Stimulated activated CD4-positive, alpha-beta T cell treated with anti-CD3 and anti-CD28 coated beads, Interleukin-1b, Interleukin-23, amount 100 ng/mL, for 24 hours (primary cell): ENCODE measurements around the gene MED12L.
"Not testable (repeated sequence)": the region's sequence is repeated elsewhere in the genome, so short reads cannot be mapped to it uniquely, and the experiment has no call there.

Experiments
- DNase-seq, 4 experiments: peaks; one replicate each; pipeline ENCODE4 v3.0.0-alpha.2; 2020; ENCODE audit warnings: low read depth in 4 of 4, low spot score in 1 of 4

MED12L gene

GRCh38 chr3:151085227-151085888 is at the start of gene MED12L:
TSS of gene MED12L (plus strand) at chr3:151085664. CDS start at chr3:151086927, 1,263 bp downstream.
- peak in 3 of 4 experiments; percentile 10 to 64 (median 27) for DNase-seq

- DNase-seq, result no peak
Measured at GRCh38 chr3:151037746-151038477, 47.6 kb upstream of the MED12L start.

DNA sequence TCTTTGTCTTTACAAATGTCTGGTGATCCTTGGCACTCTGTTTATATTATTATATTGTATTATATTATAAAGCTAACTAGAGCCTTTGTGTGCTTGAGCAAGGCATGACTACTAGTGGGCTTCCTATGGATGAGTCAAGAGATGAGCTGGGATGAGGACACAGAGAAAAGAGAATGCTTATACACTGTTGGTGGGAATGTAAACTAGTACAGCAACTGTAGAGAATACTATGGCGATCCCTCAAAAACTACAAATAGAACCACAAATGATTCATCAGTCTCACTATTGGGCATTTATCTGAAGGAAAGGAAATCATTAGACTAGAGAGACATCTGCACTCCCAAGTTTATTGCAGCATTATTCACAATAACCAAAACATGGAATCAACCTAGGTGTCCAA is 40.8 kb upstream of the MED12L start:
- DNase-seq, result no peak

- DNase-seq, result no peak
Measured at GRCh38 chr3:151047636-151048035, 37.8 kb upstream of the MED12L start.

- no peak for DNase-seq
Measured at GRCh38 chr3:151051533-151051932, 33.9 kb upstream of the MED12L start.

- DNase-seq, result no peak
Measured at GRCh38 chr3:151052346-151052745, 33.1 kb upstream of the MED12L start.

DNA sequence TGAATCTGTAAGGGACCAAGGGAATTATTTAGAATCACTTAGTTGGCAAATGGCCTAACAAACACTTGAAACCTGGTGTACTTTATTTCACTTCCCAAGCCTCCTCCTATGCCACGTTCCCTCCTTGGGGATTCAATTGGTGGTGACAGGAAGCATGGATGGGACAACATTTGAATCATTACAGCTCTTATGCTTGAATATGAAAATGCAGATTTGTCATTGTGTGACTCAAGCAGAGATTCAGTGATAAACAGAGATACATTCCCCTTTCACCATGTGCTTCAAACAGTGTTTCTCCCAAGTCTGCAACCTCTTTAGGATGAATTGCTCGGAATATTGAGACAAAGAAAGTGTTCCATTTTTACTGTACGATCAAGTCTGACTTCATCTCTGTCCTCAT is 32.7 kb upstream of the MED12L start:
- DNase-seq, result no peak

- DNase-seq, result no peak
Measured at GRCh38 chr3:151058740-151059139, 26.7 kb upstream of the MED12L start.

DNA sequence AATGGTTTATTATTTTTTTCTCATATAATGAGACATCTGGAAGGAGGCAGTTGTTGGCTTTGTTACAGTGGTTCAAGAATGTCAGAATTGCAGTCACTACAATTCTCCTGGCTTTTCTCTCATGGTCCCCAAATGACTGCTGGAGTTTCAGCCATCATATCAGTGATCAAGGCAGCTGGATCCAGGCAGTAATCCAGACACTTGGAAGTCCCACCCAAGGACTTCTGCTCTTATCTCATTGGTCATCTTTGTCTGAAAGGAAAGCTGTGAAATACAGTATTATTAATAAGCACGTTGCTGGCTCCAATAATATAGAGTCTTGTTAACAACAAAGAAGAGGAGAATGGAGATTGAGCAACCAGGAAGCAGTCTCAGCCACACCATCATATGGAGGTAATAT is 22.9 kb upstream of the MED12L start:
- DNase-seq, result no peak

- no peak for DNase-seq
Measured at GRCh38 chr3:151067158-151067557, 18.3 kb upstream of the MED12L start.

GRCh38 chr3:151072842-151073241 is 12.6 kb upstream of the MED12L start:
- DNase-seq, result not testable (repeated sequence)

DNA sequence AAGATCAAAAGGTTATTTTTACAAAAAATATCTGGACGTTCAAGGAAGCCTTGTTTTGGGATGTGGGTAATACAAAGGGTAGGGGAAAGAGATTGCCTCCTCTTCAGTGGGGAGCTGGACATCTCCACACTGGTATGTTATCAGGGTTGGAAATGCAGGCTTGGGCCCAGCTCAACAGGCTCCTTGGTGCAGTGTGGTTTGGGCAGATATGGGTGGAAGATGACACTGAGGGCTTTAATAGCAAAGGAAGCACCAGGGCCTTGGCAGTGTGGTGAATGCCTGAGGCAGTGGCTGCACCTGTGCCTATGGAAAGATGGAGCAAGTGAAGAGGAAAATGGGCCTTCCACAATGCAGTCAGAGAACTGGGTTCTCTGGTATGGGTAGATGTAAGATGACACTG is 11.2 kb upstream of the MED12L start:
- DNase-seq, result no peak

GRCh38 chr3:151075869-151076562 is 9.4 kb upstream of the MED12L start:
- no peak for DNase-seq

DNA sequence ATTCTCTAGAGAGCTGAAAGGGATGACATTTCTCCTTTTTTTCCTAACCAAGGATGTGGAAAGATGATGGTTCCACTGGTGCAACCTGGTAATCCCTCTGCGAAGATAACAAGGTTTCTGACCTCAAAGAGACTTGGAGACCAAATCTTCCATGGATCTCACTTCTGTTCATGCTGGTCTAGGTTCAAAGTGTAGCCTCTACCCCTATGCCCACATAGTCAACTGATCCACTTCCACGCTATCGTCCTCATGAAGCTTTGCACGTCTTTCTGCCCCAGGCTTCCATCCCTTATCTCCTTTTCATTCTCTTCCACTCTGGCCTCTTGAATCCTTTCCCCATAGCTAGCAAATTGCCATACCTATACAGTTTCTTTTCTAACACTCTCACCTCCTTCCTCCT is 8.8 kb upstream of the MED12L start:
- no peak for DNase-seq

GRCh38 chr3:151081082-151081481 is 4.4 kb upstream of the MED12L start:
- not testable (repeated sequence) for DNase-seq

- DNase-seq, result no peak
Measured at GRCh38 chr3:151082880-151083838, 2.3 kb upstream of the MED12L start.

GRCh38 chr3:151084893-151085226 is 604 bp upstream of the MED12L start:
- DNase-seq, result no peak

DNA sequence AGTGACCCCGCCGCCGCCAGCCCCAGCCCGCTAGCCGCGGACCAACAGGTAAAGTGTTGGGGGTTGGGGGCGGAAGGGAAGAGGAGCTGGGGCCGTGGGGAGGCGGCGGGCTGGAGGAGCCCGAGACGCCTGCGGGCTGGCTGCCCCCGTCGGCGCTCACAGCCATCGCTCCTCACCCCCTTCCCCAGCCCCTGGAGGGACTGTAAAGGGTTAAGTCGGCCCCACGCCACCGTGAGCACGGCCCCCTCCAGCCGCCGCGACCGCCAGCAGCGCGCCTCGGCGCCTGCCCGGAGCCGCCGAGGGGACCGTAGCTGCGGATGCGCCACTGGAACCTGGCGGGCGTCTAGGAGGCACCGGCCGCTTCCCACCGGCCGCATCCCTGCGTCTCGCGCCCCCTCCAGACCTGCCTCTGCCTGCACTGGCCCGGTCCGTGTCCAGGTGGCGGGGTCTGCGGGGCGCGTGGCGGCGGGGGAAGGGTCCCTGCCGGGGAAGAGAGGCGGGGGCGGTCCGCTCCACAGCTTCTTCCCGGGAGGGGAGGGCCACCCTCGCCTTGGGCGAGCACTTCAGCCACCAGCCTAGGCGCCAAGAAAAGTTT is 522 bp downstream of the MED12L start:
- DNase-seq, result no peak

- peak; percentile 21 to 57 (median 46) for DNase-seq
Measured at GRCh38 chr3:151086484-151087456, 1.3 kb downstream of the MED12L start.

GRCh38 chr3:151087648-151088047 is 2.2 kb downstream of the MED12L start:
- DNase-seq, result no peak
